Stomach (tissue), 9 donors: Measurements from ENCODE around the gene ACOT8. TPM values are rescaled to one million over a fixed set of nuclear protein-coding genes. Genes with fewer than 3 reads are reported as not detected.
A peak's percentile ranks its signal among the peaks of the same experiment; 100 is the strongest.

Source experiments
- DNase-seq, 2 donors: peaks; one replicate each; pipeline versions ENCODE4 v3.0.0 to v3.0.0-alpha.2; 2013 to 2019
- H3K27ac ChIP-seq, 5 donors: fragments of 200-600 bp in 4 of 5; sonication (generic) in 4 of 5; one replicate each; pipeline ENCODE4 v1.5.1; 2013 to 2019; ENCODE audit warnings: mild to moderate bottlenecking in 1 of 5, moderate library complexity in 1 of 5
- H3K27me3 ChIP-seq, 3 donors: fragments of 200-600 bp; sonication (generic); one replicate each; pipeline ENCODE4 v1.5.1; 2017 to 2019; ENCODE audit warnings: mixed run types in 1 of 3
- H3K36me3 ChIP-seq, 4 donors: fragments of 200-600 bp; sonication (generic); 1 replicate in 3 of 4; 2 replicates in 1 of 4; pipeline ENCODE4 v1.5.1; 2016 to 2019
- H3K4me1 ChIP-seq, 4 donors: fragments of 200-600 bp; sonication (generic); one replicate each; pipeline ENCODE4 v1.5.1; 2016 to 2019
- H3K4me3 ChIP-seq, 4 donors: fragments of 200-600 bp; sonication (generic) in 3 of 4; one replicate each; pipeline ENCODE4 v1.5.1; 2016 to 2019; ENCODE audit warnings: mild to moderate bottlenecking in 1 of 4
- H3K9me3 ChIP-seq, 4 donors: fragments of 200-600 bp; sonication (generic); one replicate each; pipeline ENCODE4 v1.5.1; 2016 to 2019
- CTCF ChIP-seq, 7 experiments: fragments of 450-650 bp in 4 of 7; fragments of 200-600 bp in 3 of 7; sonication (generic) in 3 of 7; IDR thresholded peaks; one replicate each; pipeline ENCODE4 v1.5.1; 2016 to 2019; ENCODE audit warnings: antibody characterized with exemption in 7 of 7, control low read depth in 2 of 7, mild to moderate bottlenecking in 1 of 7
- EP300 ChIP-seq: sonication (generic); formaldehyde crosslinking; IDR thresholded peaks from one replicate; pipeline ENCODE4 v1.6.1; 2017; ENCODE audit warnings: antibody characterized with exemption
- POLR2A ChIP-seq, 4 donors: fragments of 450-650 bp; IDR thresholded peaks; one replicate each; pipeline ENCODE4 v1.6.1; 2016; ENCODE audit warnings: antibody characterized with exemption in 4 of 4, control low read depth in 2 of 4, mild to moderate bottlenecking in 1 of 4, moderate library complexity in 1 of 4
- POLR2AphosphoS5 ChIP-seq, 3 donors: sonication (generic); formaldehyde crosslinking; IDR thresholded peaks; one replicate each; pipeline ENCODE4 v1.6.1; 2016; ENCODE audit warnings: antibody characterized with exemption in 3 of 3
- WGBS, 5 donors: extraction: QIAGEN DNeasy Blood & Tissue Kit in 3 of 5; methylation state at CpG; one replicate each; pipeline versions ENCODE4 v1.1.5 to v1.1.7; 2013 to 2018; 5-methylcytosine and 5-hydroxymethylcytosine counted together
- intact Hi-C: fragments of 100-400 bp; cut with DNase I; formaldehyde crosslinking; loops from one replicate; pipeline ENCODE4 v1.15.1; 2023; ENCODE audit warnings: low total_unique reads
- polyA plus RNA-seq, 3 donors: library from polyadenylated mRNA; stranded (reverse); fragments of 200-250 nt; gene quantifications; one replicate each; pipeline ENCODE4 v1.2.3, GENCODE V29; 2013
- total RNA-seq, 5 donors: library from RNA; depleted of rRNA; stranded (reverse); fragments of >200 nt; gene quantifications; one replicate each; pipeline versions ENCODE4 v1.1.0 to v1.2.3, GENCODE V29; 2014 to 2016
- donor health status: healthy with polysubstance abuse.
- donor health status: Bipolar disorder and iron deficiency.
- donor health status: healthy.

ACOT8 gene
- total and polyA plus RNA-seq, 8 donors: 26.6 to 216 (median 79.6) TPM

GRCh38 chr20:45852326-45852725 is 4.9 kb downstream of the ACOT8 start:
- no peaks in the 10 kb centered on the region for H3K27me3 ChIP-seq
- no peak for DNase-seq
- WGBS, 5 donors: 88 to 96% (median 92%) methylated on average over 6 of the region's 6 CpGs
- peaks cover 11 to 72% (median 51%) of the 10 kb centered on the region in 4 donors for H3K36me3 ChIP-seq
- TF ChIP-seq EP300 (no peak), POLR2AphosphoS5 (IDR thresholded peaks at IDR 0.05) (no peak)
- H3K9me3 ChIP-seq: no peaks in the 10 kb centered on the region
- intact Hi-C loops: no loop called here
- H3K4me1 ChIP-seq: peaks cover 23 to 50% (median 43%) of the 10 kb centered on the region in 4 donors
- no peak overlapping the region for H3K27ac ChIP-seq
- H3K4me3 ChIP-seq: no peak overlapping the region

GRCh38 chr20:45851501-45851900 is 5.7 kb downstream of the ACOT8 start:
- Histone ChIP-seq H3K9me3 (no peaks in the 10 kb centered on the region), H3K27me3 (no peaks in the 10 kb centered on the region), H3K27ac (peak overlapping the region in 1 of 5 donors; percentile 11), H3K4me3 (no peak overlapping the region), H3K36me3 (peaks cover 19 to 80% (median 59%) of the 10 kb centered on the region in 4 donors), H3K4me1 (peaks cover 21 to 47% (median 39%) of the 10 kb centered on the region in 4 donors)
- DNase-seq: no peak
- intact Hi-C loops: no loop called here
- TF ChIP-seq CTCF (IDR thresholded peaks at IDR 0.05): no peak
- no peak for TF ChIP-seq POLR2AphosphoS5 (IDR thresholded peaks at IDR 0.05)

GRCh38 chr20:45850926-45851325 is 6.3 kb downstream of the ACOT8 start:
- Histone ChIP-seq H3K36me3 (peaks cover 20 to 86% (median 65%) of the 10 kb centered on the region in 4 donors), H3K27ac (peak overlapping the region in 2 of 5 donors; percentile 11 to 17), H3K9me3 (no peaks in the 10 kb centered on the region), H3K4me3 (no peak overlapping the region), H3K27me3 (no peaks in the 10 kb centered on the region), H3K4me1 (peaks cover 15 to 41% (median 33%) of the 10 kb centered on the region in 4 donors)
- intact Hi-C loops: no loop called here
- TF ChIP-seq CTCF (IDR thresholded peaks at IDR 0.05) (no peak), POLR2AphosphoS5 (IDR thresholded peaks at IDR 0.05) (no peak), POLR2A (IDR thresholded peaks at IDR 0.05) (no peak), EP300 (no peak)
- 56 to 94% (median 93%) methylated on average over 1 of the region's 1 CpG for WGBS, 5 donors
- DNase-seq: peak in 1 of 2 donors; percentile 28

GRCh38 chr20:45850238-45850637 is 7.0 kb downstream of the ACOT8 start:
- peaks cover 20 to 93% (median 72%) of the 10 kb centered on the region in 4 donors for H3K36me3 ChIP-seq
- H3K27me3 ChIP-seq: no peaks in the 10 kb centered on the region
- peaks cover 8 to 34% (median 26%) of the 10 kb centered on the region in 4 donors for H3K4me1 ChIP-seq
- no peak overlapping the region for H3K4me3 ChIP-seq
- H3K27ac ChIP-seq: no peak overlapping the region
- intact Hi-C loops: no loop called here
- WGBS, 5 donors: 93 to 97% (median 95%) methylated on average over 2 of the region's 2 CpGs
- no peak for DNase-seq
- H3K9me3 ChIP-seq: no peaks in the 10 kb centered on the region
- TF ChIP-seq EP300 (no peak), POLR2A (IDR thresholded peaks at IDR 0.05) (no peak), POLR2AphosphoS5 (IDR thresholded peaks at IDR 0.05) (no peak), CTCF (IDR thresholded peaks at IDR 0.05) (no peak)

- WGBS, 5 donors: 89 to 92% (median 91%) methylated on average over 8 of the region's 8 CpGs
- no peak overlapping the region for H3K4me3 ChIP-seq
- no peak for DNase-seq
- H3K36me3 ChIP-seq: peaks cover 27 to 95% (median 78%) of the 10 kb centered on the region in 4 donors
- TF ChIP-seq POLR2A (IDR thresholded peaks at IDR 0.05) (no peak), POLR2AphosphoS5 (IDR thresholded peaks at IDR 0.05) (no peak), EP300 (no peak), CTCF (IDR thresholded peaks at IDR 0.05) (no peak)
- H3K9me3 ChIP-seq: no peaks in the 10 kb centered on the region
- H3K4me1 ChIP-seq: peaks cover 0 to 23% (median 17%) of the 10 kb centered on the region in 4 donors
- H3K27ac ChIP-seq: no peak overlapping the region
- H3K27me3 ChIP-seq: no peaks in the 10 kb centered on the region
- intact Hi-C loops: no loop called here
Measured at GRCh38 chr20:45848969-45849582, 8.1 kb downstream of the ACOT8 start.
